Spleen (tissue), 7 donors: ENCODE results near the gene PKIG.
"Not testable (repeated sequence)": the region's sequence is repeated elsewhere in the genome, so short reads cannot be mapped to it uniquely, and the experiment has no call there.

Experiments used
- POLR2AphosphoS5 ChIP-seq, 3 donors: sonication (generic); formaldehyde crosslinking; IDR thresholded peaks; one replicate each; pipeline ENCODE4 v1.5.1; 2017; ENCODE audit warnings: antibody characterized with exemption in 3 of 3
- TF ChIP-seq, protein P1 (sequence below), 11 experiments: fragments of 200-600 bp in 7 of 11; fragments of 450-650 bp in 4 of 11; sonication (generic) in 4 of 11; IDR thresholded peaks in 8 of 11; conservative IDR thresholded peaks in 3 of 11; 1 replicate in 7 of 11; 2 replicates in 4 of 11; pipeline versions ENCODE4 v1.4.0 to v1.8.0; 2016 to 2021; ENCODE audit warnings: antibody characterized with exemption in 11 of 11, inconsistent platforms in 4 of 11, mild to moderate bottlenecking in 1 of 11
- donor health status: DM: no; HTN: no; CAD: no; lungs with moderate emphysema.
- donor health status: DM: no; HTN: no; CAD: no.
- donor health status: DM: no; HTN: no; CAD: no.

- TF ChIP-seq, protein P1, sequence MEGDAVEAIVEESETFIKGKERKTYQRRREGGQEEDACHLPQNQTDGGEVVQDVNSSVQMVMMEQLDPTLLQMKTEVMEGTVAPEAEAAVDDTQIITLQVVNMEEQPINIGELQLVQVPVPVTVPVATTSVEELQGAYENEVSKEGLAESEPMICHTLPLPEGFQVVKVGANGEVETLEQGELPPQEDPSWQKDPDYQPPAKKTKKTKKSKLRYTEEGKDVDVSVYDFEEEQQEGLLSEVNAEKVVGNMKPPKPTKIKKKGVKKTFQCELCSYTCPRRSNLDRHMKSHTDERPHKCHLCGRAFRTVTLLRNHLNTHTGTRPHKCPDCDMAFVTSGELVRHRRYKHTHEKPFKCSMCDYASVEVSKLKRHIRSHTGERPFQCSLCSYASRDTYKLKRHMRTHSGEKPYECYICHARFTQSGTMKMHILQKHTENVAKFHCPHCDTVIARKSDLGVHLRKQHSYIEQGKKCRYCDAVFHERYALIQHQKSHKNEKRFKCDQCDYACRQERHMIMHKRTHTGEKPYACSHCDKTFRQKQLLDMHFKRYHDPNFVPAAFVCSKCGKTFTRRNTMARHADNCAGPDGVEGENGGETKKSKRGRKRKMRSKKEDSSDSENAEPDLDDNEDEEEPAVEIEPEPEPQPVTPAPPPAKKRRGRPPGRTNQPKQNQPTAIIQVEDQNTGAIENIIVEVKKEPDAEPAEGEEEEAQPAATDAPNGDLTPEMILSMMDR (IDR thresholded peaks at IDR 0.05 in 8 of 11, conservative IDR thresholded peaks at IDR 0.05 in 3 of 11) = not testable (repeated sequence)
- TF ChIP-seq POLR2AphosphoS5 (IDR thresholded peaks at IDR 0.05) = not testable (repeated sequence)
Measured at GRCh38 chr20:44654210-44654609, 71.8 kb downstream of the PKIG start.
